ENCODE measurements around the gene IMPA2.

- TF ChIP-seq GATA3 (IDR thresholded peaks at IDR 0.05; ENCODE audit: low read depth, low read length) (no peak), GATA2 (IDR thresholded peaks at IDR 0.05; ENCODE audit: low read depth, low read length) (no peak)
Observed at GRCh38 chr18:11962597-11962996, 18.7 kb upstream of the IMPA2 start.

Data from SH-SY5Y (cell line).